CD4-positive, alpha-beta memory T cell (primary cell): Measurements from ENCODE around the gene CNTN5. TPM values are rescaled to one million over a fixed set of nuclear protein-coding genes. Genes with fewer than 3 reads are reported as not detected.

Experiments used
- CTCF ChIA-PET: fragments of 350-600 bp; sonication (Branson Sonifier 250); formaldehyde crosslinking; loops from one replicate; lab custom pipeline; 2021; ENCODE audit warnings: inconsistent platforms; ENCODE audit not compliant: partially characterized antibody; lab: Charles Lee
- POLR2A ChIA-PET: fragments of 350-600 bp; sonication (Branson Sonifier 250); formaldehyde crosslinking; loops from one replicate; lab custom pipeline; 2021; ENCODE audit not compliant: partially characterized antibody; lab: Charles Lee
- DNase-seq, 5 donors: peaks; one replicate each; pipeline versions ENCODE4 v3.0.0 to v3.0.0-alpha.2; 2020 to 2022; ENCODE audit warnings: mixed read lengths in 1 of 5
- H3K27ac ChIP-seq: one replicate; pipeline ENCODE4 v1.7.0; 2013; ENCODE audit warnings: low read depth, low read length
- H3K27me3 ChIP-seq: 2 replicates; pipeline ENCODE4 v1.7.0; 2013; ENCODE audit warnings: mild to moderate bottlenecking, low read length, moderate library complexity; ENCODE audit not compliant: insufficient read depth
- H3K36me3 ChIP-seq: 2 replicates; pipeline ENCODE4 v1.7.0; 2013; ENCODE audit warnings: mild to moderate bottlenecking, low read length, moderate library complexity; ENCODE audit not compliant: insufficient read depth
- H3K4me1 ChIP-seq: 2 replicates; pipeline ENCODE4 v1.7.0; 2013; ENCODE audit warnings: mild to moderate bottlenecking, low read length, moderate library complexity; ENCODE audit not compliant: insufficient read depth
- H3K4me3 ChIP-seq, 2 donors: one replicate each; pipeline ENCODE4 v1.7.0; 2013; ENCODE audit warnings: low read length in 2 of 2, mild to moderate bottlenecking in 1 of 2
- H3K9me3 ChIP-seq, 2 donors: one replicate each; pipeline ENCODE4 v1.7.0; 2013; ENCODE audit warnings: low read length in 2 of 2, control low read depth in 1 of 2; ENCODE audit not compliant: control insufficient read depth in 1 of 2
- H3K27ac Mint-ChIP-seq, 7 donors: one replicate each; pipeline ENCODE4 v1.8.0; 2020 to 2021; ENCODE audit warnings: mixed read lengths in 7 of 7, mild to moderate bottlenecking in 6 of 7, inconsistent platforms in 3 of 7, moderate library complexity in 3 of 7
- H3K27me3 Mint-ChIP-seq, 2 donors: one replicate each; pipeline ENCODE4 v1.8.0; 2020 to 2021; ENCODE audit warnings: mixed read lengths in 2 of 2
- H3K36me3 Mint-ChIP-seq, 2 donors: one replicate each; pipeline ENCODE4 v1.8.0; 2020 to 2021; ENCODE audit warnings: mixed read lengths in 2 of 2, inconsistent platforms in 1 of 2, mild to moderate bottlenecking in 1 of 2
- H3K4me1 Mint-ChIP-seq, 4 donors: one replicate each; pipeline ENCODE4 v1.8.0; 2020 to 2021; ENCODE audit warnings: mixed read lengths in 4 of 4, mild to moderate bottlenecking in 1 of 4
- H3K4me3 Mint-ChIP-seq, 8 donors: one replicate each; pipeline ENCODE4 v1.8.0; 2020 to 2021; ENCODE audit warnings: mixed read lengths in 8 of 8, mild to moderate bottlenecking in 7 of 8, moderate library complexity in 6 of 8, inconsistent platforms in 3 of 8
- H3K9me3 Mint-ChIP-seq, 8 donors: one replicate each; pipeline ENCODE4 v1.8.0; 2020 to 2021; ENCODE audit warnings: mixed read lengths in 8 of 8, mild to moderate bottlenecking in 5 of 8, inconsistent platforms in 3 of 8, moderate library complexity in 1 of 8
- intact Hi-C: fragments of 100-400 bp; cut with micrococcal nuclease; formaldehyde crosslinking; loops from one replicate; pipeline ENCODE4 v1.15.1; 2023
- polyA plus RNA-seq, 2 donors: library from polyadenylated mRNA; unstranded; fragments of 300-500 nt; fragmentation: Illumina TruSeq; gene quantifications; one replicate each; pipeline ENCODE4 v1.2.3, GENCODE V29; 2021
- total RNA-seq, 2 experiments: library from RNA; stranded (reverse); gene quantifications; one replicate each; pipeline ENCODE4 v1.2.3, GENCODE V29; 2021

Gene CNTN5
- total and polyA plus RNA-seq, 4 experiments from 2014 or later = not detected

DNA sequence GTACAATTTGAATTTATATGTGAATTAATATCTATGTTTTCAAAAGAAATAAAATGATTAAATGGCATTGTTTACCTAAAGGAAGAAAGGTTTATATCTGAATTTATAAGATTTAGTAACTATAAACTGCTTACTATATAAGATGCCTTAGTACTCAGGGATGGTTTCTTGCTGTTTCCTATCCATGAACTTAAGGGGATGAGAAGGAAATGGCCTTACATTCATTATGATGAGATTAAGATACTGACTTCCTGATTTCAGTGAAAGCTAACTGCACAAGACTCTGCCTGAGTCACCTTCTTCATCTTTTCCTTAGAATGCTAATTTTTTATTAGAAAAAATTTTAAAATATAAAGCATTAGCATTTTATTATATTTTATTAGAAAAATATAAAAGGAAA lies 1060.1 kb downstream of the CNTN5 start:
- Mint-ChIP-seq H3K9me3 (peaks cover 2 to 21% (median 10%) of the 10 kb centered on the region in 8 donors), H3K27me3 (no peaks in the 10 kb centered on the region), H3K36me3 (no peaks in the 10 kb centered on the region), H3K4me3 (no peak overlapping the region), H3K4me1 (no peaks in the 10 kb centered on the region), H3K27ac (no peak overlapping the region)
- H3K9me3 ChIP-seq = no peaks in the 10 kb centered on the region
- no peaks in the 10 kb centered on the region for H3K27me3 ChIP-seq
- ChIA-PET CTCF (no interaction called here), POLR2A (no interaction called here)
- H3K4me1 ChIP-seq = no peaks in the 10 kb centered on the region
- no peak overlapping the region for H3K27ac ChIP-seq
- intact Hi-C loops = no loop called here
- no peak overlapping the region for H3K4me3 ChIP-seq
- no peak for DNase-seq
- no peaks in the 10 kb centered on the region for H3K36me3 ChIP-seq

DNA sequence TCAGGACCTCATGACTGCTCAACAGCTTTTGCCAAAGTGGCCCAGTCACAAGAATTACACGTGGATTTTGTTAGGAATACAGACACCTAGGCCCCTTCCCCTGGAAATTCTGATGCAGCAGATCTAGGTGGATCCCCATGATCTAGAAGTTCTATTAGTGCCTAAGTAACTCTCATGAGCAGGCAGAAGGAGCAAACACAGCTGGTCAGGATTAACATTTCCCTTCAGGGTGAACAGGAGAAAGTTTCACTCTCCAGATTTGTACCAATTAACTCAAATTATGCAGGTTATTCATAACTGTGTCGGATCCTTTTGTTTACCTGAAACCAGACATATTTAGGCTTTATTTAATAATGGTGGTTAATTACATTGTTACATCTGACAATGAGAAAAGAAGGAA lies 1072.9 kb downstream of the CNTN5 start:
- no peaks in the 10 kb centered on the region for H3K4me1 ChIP-seq
- no peaks in the 10 kb centered on the region for H3K9me3 ChIP-seq
- Mint-ChIP-seq H3K27ac (no peak overlapping the region), H3K27me3 (no peaks in the 10 kb centered on the region), H3K4me1 (no peaks in the 10 kb centered on the region), H3K9me3 (peaks cover 2 to 23% (median 13%) of the 10 kb centered on the region in 8 donors), H3K36me3 (no peaks in the 10 kb centered on the region), H3K4me3 (no peak overlapping the region)
- no peaks in the 10 kb centered on the region for H3K27me3 ChIP-seq
- no peak overlapping the region for H3K27ac ChIP-seq
- no peak for DNase-seq
- POLR2A ChIA-PET = no interaction called here
- CTCF ChIA-PET = no interaction called here
- no peaks in the 10 kb centered on the region for H3K36me3 ChIP-seq
- no peak overlapping the region for H3K4me3 ChIP-seq
- intact Hi-C loops = no loop called here

DNA sequence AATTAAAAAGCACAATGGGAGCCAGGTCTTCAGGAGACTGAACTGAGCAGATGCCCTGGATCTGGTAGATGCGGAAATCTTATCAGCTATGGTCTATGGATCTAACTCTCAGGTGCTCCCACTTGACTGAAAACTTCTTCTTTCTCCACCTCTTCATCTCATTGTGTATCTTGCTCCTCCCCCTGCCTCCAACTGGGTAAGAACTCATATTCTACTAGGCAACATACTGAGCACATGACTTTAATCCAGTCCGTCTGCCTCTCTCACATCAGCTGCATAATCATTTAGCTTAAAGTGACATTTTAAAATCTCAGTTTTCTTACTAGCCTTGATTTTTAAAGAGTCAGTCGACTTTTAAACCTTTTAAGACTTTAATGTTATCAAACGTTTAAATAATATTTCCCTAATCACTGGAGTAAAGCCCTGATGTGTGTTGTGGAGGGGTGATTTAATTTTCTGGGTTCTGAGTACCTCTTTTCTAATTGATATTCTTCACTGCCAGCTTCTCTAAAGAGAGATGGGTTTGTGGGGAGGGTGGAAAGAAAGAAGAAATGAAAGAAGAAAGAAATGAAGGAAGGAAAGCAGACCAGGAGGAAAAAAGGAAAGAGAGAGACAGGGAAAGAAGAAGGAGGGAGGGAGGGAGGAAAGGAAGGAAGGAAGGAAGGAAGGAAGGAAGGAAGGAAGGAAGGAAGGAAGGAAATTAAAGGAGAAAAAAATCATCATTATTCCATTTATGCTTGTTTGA lies 1073.5 kb downstream of the CNTN5 start:
- H3K4me3 Mint-ChIP-seq = no peak overlapping the region
- H3K9me3 ChIP-seq = no peaks in the 10 kb centered on the region
- H3K4me3 ChIP-seq = no peak overlapping the region
- H3K27me3 Mint-ChIP-seq = no peaks in the 10 kb centered on the region
- DNase-seq = no peak
- H3K27ac ChIP-seq = no peak overlapping the region
- H3K4me1 ChIP-seq = no peaks in the 10 kb centered on the region
- H3K27me3 ChIP-seq = no peaks in the 10 kb centered on the region
- H3K27ac Mint-ChIP-seq = no peak overlapping the region
- no peaks in the 10 kb centered on the region for H3K36me3 ChIP-seq
- no peaks in the 10 kb centered on the region for H3K36me3 Mint-ChIP-seq
- intact Hi-C loops = no loop called here
- H3K4me1 Mint-ChIP-seq = no peaks in the 10 kb centered on the region
- peaks cover 2 to 23% (median 14%) of the 10 kb centered on the region in 8 donors for H3K9me3 Mint-ChIP-seq
- ChIA-PET CTCF (no interaction called here), POLR2A (no interaction called here)

GRCh38 chr11:100095809-100096208 lies 1075.1 kb downstream of the CNTN5 start:
- Histone ChIP-seq H3K27me3 (no peaks in the 10 kb centered on the region), H3K4me1 (no peaks in the 10 kb centered on the region), H3K9me3 (no peaks in the 10 kb centered on the region), H3K36me3 (no peaks in the 10 kb centered on the region), H3K27ac (no peak overlapping the region), H3K4me3 (no peak overlapping the region)
- Mint-ChIP-seq H3K4me3 (no peak overlapping the region), H3K27me3 (no peaks in the 10 kb centered on the region), H3K27ac (no peak overlapping the region), H3K4me1 (no peaks in the 10 kb centered on the region), H3K9me3 (peaks cover 0 to 21% (median 15%) of the 10 kb centered on the region in 8 donors), H3K36me3 (no peaks in the 10 kb centered on the region)
- ChIA-PET CTCF (no interaction called here), POLR2A (no interaction called here)
- intact Hi-C loops = no loop called here
- DNase-seq = no peak

DNA sequence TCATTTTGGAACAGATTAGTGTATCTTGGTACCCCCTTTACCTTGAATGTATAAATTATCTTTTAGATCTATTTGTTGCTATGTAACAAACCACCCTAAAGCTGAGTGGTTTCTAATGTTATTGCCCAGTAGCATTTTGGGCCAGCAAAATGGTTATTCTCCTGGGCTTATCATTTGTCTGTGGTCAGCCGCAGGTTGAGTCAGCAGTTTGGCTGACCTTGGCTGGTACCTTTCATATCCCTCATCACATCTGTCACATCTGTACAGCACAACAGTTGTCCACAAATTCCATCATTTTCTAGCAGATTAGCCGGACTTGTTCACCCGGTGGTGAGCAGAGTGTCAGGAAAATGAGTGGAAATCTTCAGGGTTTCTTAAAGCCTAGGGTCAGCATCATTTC lies 1077.8 kb downstream of the CNTN5 start:
- no peak overlapping the region for H3K27ac ChIP-seq
- no peak for DNase-seq
- no peaks in the 10 kb centered on the region for H3K4me1 Mint-ChIP-seq
- no peaks in the 10 kb centered on the region for H3K4me1 ChIP-seq
- H3K4me3 Mint-ChIP-seq = no peak overlapping the region
- no peaks in the 10 kb centered on the region for H3K27me3 Mint-ChIP-seq
- H3K27ac Mint-ChIP-seq = no peak overlapping the region
- POLR2A ChIA-PET = no interaction called here
- no peak overlapping the region for H3K4me3 ChIP-seq
- H3K9me3 Mint-ChIP-seq = peaks cover 3 to 31% (median 15%) of the 10 kb centered on the region in 8 donors
- H3K9me3 ChIP-seq = no peaks in the 10 kb centered on the region
- CTCF ChIA-PET = no interaction called here
- H3K36me3 Mint-ChIP-seq = no peaks in the 10 kb centered on the region
- H3K36me3 ChIP-seq = no peaks in the 10 kb centered on the region
- no peaks in the 10 kb centered on the region for H3K27me3 ChIP-seq
- intact Hi-C loops = no loop called here

GRCh38 chr11:100105255-100105981 lies 1084.7 kb downstream of the CNTN5 start:
- H3K9me3 Mint-ChIP-seq = peaks cover 3 to 36% (median 10%) of the 10 kb centered on the region in 8 donors
- H3K4me1 ChIP-seq = no peaks in the 10 kb centered on the region
- H3K27me3 Mint-ChIP-seq = no peaks in the 10 kb centered on the region
- H3K4me3 ChIP-seq = no peak overlapping the region
- intact Hi-C loops = no loop called here
- no peak overlapping the region for H3K27ac ChIP-seq
- no peak overlapping the region for H3K27ac Mint-ChIP-seq
- no peak overlapping the region for H3K4me3 Mint-ChIP-seq
- H3K36me3 ChIP-seq = no peaks in the 10 kb centered on the region
- no peaks in the 10 kb centered on the region for H3K27me3 ChIP-seq
- DNase-seq = no peak
- ChIA-PET POLR2A (no interaction called here), CTCF (no interaction called here)
- no peaks in the 10 kb centered on the region for H3K36me3 Mint-ChIP-seq
- H3K9me3 ChIP-seq = peaks cover 0 to 3% of the 10 kb centered on the region in 2 donors
- H3K4me1 Mint-ChIP-seq = no peaks in the 10 kb centered on the region

DNA sequence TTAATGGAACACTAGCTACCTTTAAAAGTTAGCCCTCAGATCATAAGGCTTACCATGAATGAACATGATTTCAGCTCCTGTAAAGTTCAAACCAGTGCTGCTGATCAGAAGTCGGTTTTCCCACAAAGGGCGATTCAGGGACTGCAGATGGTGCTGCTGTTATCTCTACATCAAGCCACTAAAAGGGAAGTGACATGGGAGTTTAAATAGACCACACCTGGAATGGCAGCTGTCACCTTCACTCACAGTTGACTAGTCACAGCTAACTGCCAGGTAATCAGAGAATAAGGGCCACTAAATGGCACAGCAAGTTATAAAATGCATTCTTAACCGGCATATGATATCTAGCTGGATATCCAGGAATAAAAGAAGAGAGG lies 1085.2 kb downstream of the CNTN5 start:
- Histone ChIP-seq H3K4me1 (no peaks in the 10 kb centered on the region), H3K9me3 (peaks cover 0 to 3% of the 10 kb centered on the region in 2 donors), H3K27me3 (no peaks in the 10 kb centered on the region), H3K4me3 (no peak overlapping the region), H3K27ac (no peak overlapping the region), H3K36me3 (no peaks in the 10 kb centered on the region)
- Mint-ChIP-seq H3K36me3 (no peaks in the 10 kb centered on the region), H3K27me3 (no peaks in the 10 kb centered on the region), H3K4me3 (no peak overlapping the region), H3K4me1 (no peaks in the 10 kb centered on the region), H3K9me3 (peaks cover 3 to 32% (median 10%) of the 10 kb centered on the region in 8 donors), H3K27ac (no peak overlapping the region)
- intact Hi-C loops = no loop called here
- DNase-seq = no peak
- ChIA-PET CTCF (no interaction called here), POLR2A (no interaction called here)
